K562 (cell line): ENCODE measurements around the gene RNF207. TPM values are rescaled to one million over a fixed set of nuclear protein-coding genes. Genes with fewer than 3 reads are reported as not detected.

ENCODE experiments used
- ATAC-seq: fragments of 200-7000 bp; cut with Tn5 transposase; 3 replicates; pipeline ENCODE4 v1.9.1; 2020; ENCODE audit warnings: moderate library complexity
- BruUV-seq: library from RNA; stranded (reverse); fragments of 400-500 nt; replicated peaks from 2 replicates; lab custom pipeline; 2021; lab: Mats Ljungman, UMichigan
- CTCF ChIA-PET: fragments of 300-600 bp; formaldehyde crosslinking; extraction: SDS; loops from one replicate; lab custom pipeline; 2021; ENCODE audit warnings: low intra/inter-chr PET ratio; lab: Yijun Ruan, JAX
- POLR2A ChIA-PET: fragments of 300-600, 350-650 bp; sonication (Branson Sonifier 250); formaldehyde crosslinking; extraction: SDS; loops from one replicate; lab custom pipeline; 2021; ENCODE audit warnings: antibody characterized with exemption, inconsistent platforms; lab: Yijun Ruan, JAX
- DNase-seq, 4 experiments: peaks; one replicate each; pipeline versions ENCODE4 v3.0.0 to v3.0.0-alpha.2; 2011 to 2018; ENCODE audit warnings: low spot score in 3 of 4, mixed read lengths in 3 of 4; ENCODE audit errors: extremely low read depth in 1 of 4
- FAIRE-seq: peaks from 2 replicates; lab custom pipeline; 2011; peaks lifted over from hg19 to GRCh38; lab: Jason Lieb, UNC
- H2AFZ ChIP-seq: 2 replicates; pipeline ENCODE4 v1.6.0; 2011; ENCODE audit warnings: low read depth, low read length, control low read depth, inconsistent platforms
- H3K27ac ChIP-seq: fragments of 200-600 bp; 3 replicates; pipeline ENCODE4 v1.8.0; 2011; ENCODE audit warnings: low read depth, mild to moderate bottlenecking, control low read depth, inconsistent platforms, low read length, moderate library complexity, mixed read lengths; ENCODE audit errors: extremely low read depth
- H3K27me3 ChIP-seq, 2 experiments: fragments of 300-600 bp in 1 of 2; 2 replicates in 1 of 2; 3 replicates in 1 of 2; pipeline versions ENCODE4 v1.6.0 to v1.8.0; 2011; ENCODE audit warnings: inconsistent platforms in 2 of 2, low read length in 2 of 2, mild to moderate bottlenecking in 1 of 2, mixed read lengths in 1 of 2, moderate library complexity in 1 of 2; ENCODE audit not compliant: control insufficient read depth in 2 of 2, insufficient read depth in 2 of 2
- H3K36me3 ChIP-seq: fragments of 300-600 bp; 3 replicates; pipeline ENCODE4 v1.8.0; 2011; ENCODE audit warnings: mild to moderate bottlenecking, low read length, inconsistent platforms; ENCODE audit not compliant: control insufficient read depth, insufficient read depth
- H3K4me1 ChIP-seq, 2 experiments: fragments of 200-600 bp in 1 of 2; replicated peaks in 1 of 2; 2 replicates in 1 of 2; 3 replicates in 1 of 2; pipeline versions ENCODE4 v1.5.1 to v1.8.0; 2011; ENCODE audit warnings: inconsistent platforms in 2 of 2, low read length in 2 of 2, mild to moderate bottlenecking in 1 of 2, mixed read lengths in 1 of 2, moderate library complexity in 1 of 2; ENCODE audit not compliant: control insufficient read depth in 2 of 2, insufficient read depth in 2 of 2
- H3K4me2 ChIP-seq: 2 replicates; pipeline ENCODE4 v1.6.1; 2011; ENCODE audit warnings: low read length, control low read depth, inconsistent platforms, mixed read lengths; ENCODE audit not compliant: insufficient read depth
- H3K4me3 ChIP-seq: fragments of 200-600 bp; sonication (generic), shearing (Covaris generic); 2 replicates; pipeline ENCODE4 v1.5.1; 2016; ENCODE audit warnings: control low read depth, inconsistent platforms
- H3K79me2 ChIP-seq: fragments of 200-600 bp; 3 replicates; pipeline ENCODE4 v1.8.0; 2011; ENCODE audit warnings: low read length, inconsistent platforms; ENCODE audit not compliant: control insufficient read depth, insufficient read depth
- H3K9ac ChIP-seq, 2 experiments: 2 replicates each; pipeline versions ENCODE4 v1.6.0 to v1.6.1; 2011; ENCODE audit warnings: low read depth in 2 of 2, low read length in 2 of 2, control low read depth in 1 of 2, inconsistent platforms in 1 of 2, mild to moderate bottlenecking in 1 of 2, mixed read lengths in 1 of 2; ENCODE audit not compliant: insufficient read depth in 1 of 2
- H3K9me1 ChIP-seq: one replicate; pipeline ENCODE4 v1.6.0; 2011; ENCODE audit warnings: inconsistent platforms, mild to moderate bottlenecking, low read length, moderate library complexity; ENCODE audit not compliant: control insufficient read depth, insufficient read depth
- H3K9me3 ChIP-seq: replicated peaks from 2 replicates; pipeline ENCODE4 v1.5.1; 2011; ENCODE audit warnings: low read depth, low read length, inconsistent platforms; ENCODE audit not compliant: control insufficient read depth, insufficient read depth
- H4K20me1 ChIP-seq: replicated peaks from 2 replicates; pipeline ENCODE4 v1.6.1; 2011; ENCODE audit warnings: low read length, inconsistent platforms, mixed read lengths; ENCODE audit not compliant: control insufficient read depth, insufficient read depth
- JUND ChIP-seq, 2 experiments: IDR thresholded peaks; 2 replicates in 1 of 2; 3 replicates in 1 of 2; pipeline ENCODE4 v1.6.1; 2011; ENCODE audit warnings: borderline replicate concordance in 2 of 2, low read depth in 2 of 2, low read length in 2 of 2, improper control_type of control experiment in 1 of 2, missing biosample characterization in 1 of 2, missing genetic modification characterization in 1 of 2, missing genetic modification reagents in 1 of 2
- L3MBTL2 ChIP-seq: fragments of 450-650 bp; IDR thresholded peaks from 2 replicates; pipeline ENCODE4 v1.6.1; 2016; ENCODE audit warnings: mild to moderate bottlenecking, moderate library complexity
- NFYB ChIP-seq: IDR thresholded peaks from 2 replicates; pipeline ENCODE4 v1.6.1; 2011; ENCODE audit warnings: mild to moderate bottlenecking, moderate library complexity; ENCODE audit not compliant: insufficient read length; ENCODE audit errors: extremely low read depth
- PHF21A ChIP-seq: fragments of 450-650 bp; IDR thresholded peaks from 2 replicates; pipeline ENCODE4 v1.6.1; 2017; ENCODE audit warnings: low read depth, borderline replicate concordance
- SP1 ChIP-seq: sonication (generic); formaldehyde crosslinking; IDR thresholded peaks from 2 replicates; pipeline ENCODE4 v1.8.1; 2022; ENCODE audit warnings: mild to moderate bottlenecking, missing genetic modification reagents
- TFAM ChIP-seq: fragments of 250-450 bp; sonication (Bioruptor Pico); conservative IDR thresholded peaks from 2 replicates; pipeline ENCODE4 v1.5.0; 2021; ENCODE audit warnings: mild to moderate bottlenecking, moderate library complexity
- TOE1 ChIP-seq, 2 experiments: fragments of 450-650 bp in 1 of 2; sonication (generic) in 1 of 2; formaldehyde crosslinking in 1 of 2; IDR thresholded peaks; 2 replicates each; pipeline versions ENCODE4 v1.7.1 to v1.8.0; 2016 to 2022; ENCODE audit warnings: borderline replicate concordance in 2 of 2, mild to moderate bottlenecking in 2 of 2, antibody characterized with exemption in 1 of 2, inconsistent platforms in 1 of 2, low read depth in 1 of 2, missing genetic modification reagents in 1 of 2, moderate library complexity in 1 of 2
- WGBS: fragments of 100-300 bp; shearing (Covaris generic); methylation state at CpG from one replicate; pipeline ENCODE4 v1.1.6; 2016; ENCODE audit warnings: low coverage, mixed read lengths; ENCODE audit not compliant: insufficient coverage; ENCODE audit errors: missing lambda C conversion rate; 5-methylcytosine and 5-hydroxymethylcytosine counted together
- in situ Hi-C: fragments of 300-500 bp; cut with MboI; formaldehyde crosslinking; loops from 4 replicates; pipeline ENCODE4 v1.15.0; 2018; ENCODE audit warnings: inconsistent platforms, mixed read lengths
- intact Hi-C: fragments of 100-400 bp; cut with micrococcal nuclease; formaldehyde crosslinking; loops from 2 replicates; pipeline ENCODE4 v1.14.2; 2022
- polyA plus RNA-seq, 8 experiments: library from polyadenylated mRNA; depleted of rRNA in 4 of 8; stranded (reverse) in 5 of 8; unstranded in 3 of 8; fragments of >200 nt; fragmentation: Nextera tagmentation in 2 of 8; fragmentation: Illumina TruSeq in 1 of 8; extraction: Ambion mirVana in 2 of 8; extraction: Trizol in 1 of 8; gene quantifications; 2 replicates each; pipeline versions ENCODE4 v1.2.1 to v1.2.3, GENCODE V29; 2011 to 2014; ENCODE audit warnings: inconsistent platforms in 1 of 8, missing spikeins in 1 of 8
- total RNA-seq, 7 experiments: library from RNA; depleted of rRNA in 6 of 7; stranded (reverse); fragments of >200 nt in 6 of 7; fragmentation: Illumina TruSeq in 2 of 7; extraction: Trizol in 2 of 7; gene quantifications; 2 replicates each; pipeline versions ENCODE4 v1.2.1 to v1.2.3, GENCODE V29; 2011 to 2021; ENCODE audit warnings: low replicate concordance in 1 of 7
- TF ChIP-seq, protein P1 (sequence below): fragments of 250-450 bp; sonication (Bioruptor Pico); IDR thresholded peaks from 2 replicates; pipeline ENCODE4 v1.8.0; 2022; ENCODE audit warnings: inconsistent platforms
- TF ChIP-seq, protein P2 (sequence below), 3 experiments: fragments of 200-800 bp in 1 of 3; sonication (Bioruptor generic) in 1 of 3; sonication (generic) in 1 of 3; formaldehyde crosslinking in 1 of 3; IDR thresholded peaks; 2 replicates each; pipeline versions ENCODE4 v1.6.1 to v1.8.0; 2016 to 2022; ENCODE audit warnings: mild to moderate bottlenecking in 2 of 3, missing compliant biosample characterization in 2 of 3, missing genetic modification characterization in 2 of 3, missing genetic modification reagents in 1 of 3
- TF ChIP-seq, protein P3 (sequence below), 3 experiments: fragments of 200-800 bp in 1 of 3; fragments of 250-450 bp in 1 of 3; fragments of 450-650 bp in 1 of 3; sonication (Bioruptor Pico) in 1 of 3; sonication (Bioruptor generic) in 1 of 3; formaldehyde crosslinking in 1 of 3; IDR thresholded peaks; 2 replicates each; pipeline versions ENCODE4 v1.6.1 to v1.8.0; 2016 to 2022; ENCODE audit warnings: mild to moderate bottlenecking in 2 of 3, missing genetic modification characterization in 2 of 3, missing compliant biosample characterization in 1 of 3, moderate library complexity in 1 of 3

Gene RNF207
- total and polyA plus RNA-seq, 9 of the 15 experiments (the other 6 are each of a cell fraction or from before 2014, with no cell fraction given) = 2.7 to 30.6 (median 12.9) TPM

DNA sequence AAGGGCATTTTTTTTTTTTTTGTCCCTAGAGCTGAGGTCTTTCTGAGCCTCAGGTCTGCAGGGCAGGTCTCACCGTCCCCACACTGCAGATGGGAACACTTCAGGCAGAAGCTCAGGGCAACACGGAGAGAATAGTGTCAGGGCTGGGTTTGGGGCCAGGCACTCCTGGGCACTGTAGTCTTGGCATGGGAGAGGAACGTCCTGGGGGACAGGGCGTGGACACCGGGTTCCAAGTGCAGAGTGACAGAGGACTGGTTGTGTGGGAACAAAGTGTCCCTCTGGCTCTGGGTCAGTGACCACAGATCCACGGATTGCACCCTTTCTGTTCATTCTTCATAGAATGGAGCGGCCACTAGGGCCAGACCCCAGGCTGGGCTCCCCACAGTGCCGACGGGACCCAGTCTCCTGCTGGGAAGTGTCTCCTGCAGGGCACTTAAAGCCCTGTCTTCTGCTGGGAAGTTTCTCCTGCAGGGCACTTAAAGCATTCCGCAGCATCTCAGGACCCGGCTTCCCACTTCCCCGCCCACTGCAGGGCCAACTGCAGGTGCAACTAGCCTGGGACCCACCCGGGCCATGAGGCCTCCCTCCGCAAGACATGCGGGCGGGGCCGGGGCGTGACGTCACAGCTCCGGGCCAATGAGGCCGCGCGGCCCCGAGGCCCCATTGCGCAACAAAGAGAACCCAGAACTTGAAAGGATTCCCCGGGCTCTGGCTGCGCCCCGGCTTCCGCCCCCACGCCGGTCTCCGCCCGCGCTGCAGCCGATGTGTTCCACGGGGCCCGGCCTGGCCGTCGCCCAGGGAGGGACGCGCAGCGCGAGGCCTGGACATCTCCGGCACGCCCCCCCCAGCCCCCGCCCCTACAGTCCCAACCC, 53.8 kb downstream of the RNF207 start:
- peak overlapping the region; percentile 55 for H2AFZ ChIP-seq
- peak overlapping the region; percentile 46 for H3K4me2 ChIP-seq
- in situ Hi-C loops = loop anchor here (25.0 kb wide), 1 partner anchor 953 kb away; no protein-coding TSS in a partner anchor
- ChIA-PET POLR2A (interaction anchor here (0.6 kb wide), 1 partner anchor 48 kb away, joined by 3 read pairs; no protein-coding TSS in a partner anchor), CTCF (no interaction called here)
- ATAC-seq (peak; percentile 76), FAIRE-seq (peak; percentile 87), DNase-seq (peak; percentile 90 to 97 (median 94))
- intact Hi-C loops = no loop called here
- H3K79me2 ChIP-seq = no peaks in the 10 kb centered on the region
- H3K4me1 ChIP-seq = peaks cover 0 to 62% of the 10 kb centered on the region in 2 experiments; a peak in 3 of 5 replicates
- peak overlapping the region in 1 of 2 experiments; percentile 82; a peak in 2 of 4 replicates for H3K9ac ChIP-seq
- H3K36me3 ChIP-seq = no peaks in the 10 kb centered on the region; the same call in 1 of the 3 replicates
- no TSS peak for BruUV-seq
- peak overlapping the region; percentile 50 for H3K4me3 ChIP-seq
- 4% methylated on average over 34 of the region's 46 CpGs for WGBS
- H3K27ac ChIP-seq = no peak overlapping the region
- no peaks in the 10 kb centered on the region for H3K9me3 ChIP-seq
- peaks cover 0 to 17% of the 10 kb centered on the region in 2 experiments; a peak in 2 of 5 replicates for H3K27me3 ChIP-seq
- H3K9me1 ChIP-seq = no peaks in the 10 kb centered on the region
- H4K20me1 ChIP-seq = peaks cover 28% of the 10 kb centered on the region
- TF ChIP-seq, protein P1, sequence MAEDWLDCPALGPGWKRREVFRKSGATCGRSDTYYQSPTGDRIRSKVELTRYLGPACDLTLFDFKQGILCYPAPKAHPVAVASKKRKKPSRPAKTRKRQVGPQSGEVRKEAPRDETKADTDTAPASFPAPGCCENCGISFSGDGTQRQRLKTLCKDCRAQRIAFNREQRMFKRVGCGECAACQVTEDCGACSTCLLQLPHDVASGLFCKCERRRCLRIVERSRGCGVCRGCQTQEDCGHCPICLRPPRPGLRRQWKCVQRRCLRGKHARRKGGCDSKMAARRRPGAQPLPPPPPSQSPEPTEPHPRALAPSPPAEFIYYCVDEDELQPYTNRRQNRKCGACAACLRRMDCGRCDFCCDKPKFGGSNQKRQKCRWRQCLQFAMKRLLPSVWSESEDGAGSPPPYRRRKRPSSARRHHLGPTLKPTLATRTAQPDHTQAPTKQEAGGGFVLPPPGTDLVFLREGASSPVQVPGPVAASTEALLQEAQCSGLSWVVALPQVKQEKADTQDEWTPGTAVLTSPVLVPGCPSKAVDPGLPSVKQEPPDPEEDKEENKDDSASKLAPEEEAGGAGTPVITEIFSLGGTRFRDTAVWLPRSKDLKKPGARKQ (CRISPR knock-in tag) = no peak
- TF ChIP-seq NFYB = peak; percentile 79
- TF ChIP-seq L3MBTL2 = peak; percentile 48
- no peak for TF ChIP-seq TOE1 (IDR thresholded peaks at IDR 0.05; ENCODE audit: borderline replicate concordance)
- TF ChIP-seq TOE1 (CRISPR knock-in tag; IDR thresholded peaks at IDR 0.05; ENCODE audit: borderline replicate concordance, low read depth) = no peak
- TF ChIP-seq, protein P2, sequence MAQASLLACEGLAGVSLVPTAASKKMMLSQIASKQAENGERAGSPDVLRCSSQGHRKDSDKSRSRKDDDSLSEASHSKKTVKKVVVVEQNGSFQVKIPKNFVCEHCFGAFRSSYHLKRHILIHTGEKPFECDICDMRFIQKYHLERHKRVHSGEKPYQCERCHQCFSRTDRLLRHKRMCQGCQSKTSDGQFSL (CRISPR knock-in tag; IDR thresholded peaks at IDR 0.05) = peak; percentile 84
- TF ChIP-seq, protein P2 (tag; IDR thresholded peaks at IDR 0.05) = no peak
- TF ChIP-seq PHF21A = 0 out of 2 replicates have a peak, but pooled peaks have one; percentile 50
- peak; percentile 56 for TF ChIP-seq JUND (IDR thresholded peaks at IDR 0.05; ENCODE audit: borderline replicate concordance, low read depth, low read length)
- no peak for TF ChIP-seq JUND (tag; IDR thresholded peaks at IDR 0.05; ENCODE audit: borderline replicate concordance, low read depth, low read length)
- TF ChIP-seq, protein P3, sequence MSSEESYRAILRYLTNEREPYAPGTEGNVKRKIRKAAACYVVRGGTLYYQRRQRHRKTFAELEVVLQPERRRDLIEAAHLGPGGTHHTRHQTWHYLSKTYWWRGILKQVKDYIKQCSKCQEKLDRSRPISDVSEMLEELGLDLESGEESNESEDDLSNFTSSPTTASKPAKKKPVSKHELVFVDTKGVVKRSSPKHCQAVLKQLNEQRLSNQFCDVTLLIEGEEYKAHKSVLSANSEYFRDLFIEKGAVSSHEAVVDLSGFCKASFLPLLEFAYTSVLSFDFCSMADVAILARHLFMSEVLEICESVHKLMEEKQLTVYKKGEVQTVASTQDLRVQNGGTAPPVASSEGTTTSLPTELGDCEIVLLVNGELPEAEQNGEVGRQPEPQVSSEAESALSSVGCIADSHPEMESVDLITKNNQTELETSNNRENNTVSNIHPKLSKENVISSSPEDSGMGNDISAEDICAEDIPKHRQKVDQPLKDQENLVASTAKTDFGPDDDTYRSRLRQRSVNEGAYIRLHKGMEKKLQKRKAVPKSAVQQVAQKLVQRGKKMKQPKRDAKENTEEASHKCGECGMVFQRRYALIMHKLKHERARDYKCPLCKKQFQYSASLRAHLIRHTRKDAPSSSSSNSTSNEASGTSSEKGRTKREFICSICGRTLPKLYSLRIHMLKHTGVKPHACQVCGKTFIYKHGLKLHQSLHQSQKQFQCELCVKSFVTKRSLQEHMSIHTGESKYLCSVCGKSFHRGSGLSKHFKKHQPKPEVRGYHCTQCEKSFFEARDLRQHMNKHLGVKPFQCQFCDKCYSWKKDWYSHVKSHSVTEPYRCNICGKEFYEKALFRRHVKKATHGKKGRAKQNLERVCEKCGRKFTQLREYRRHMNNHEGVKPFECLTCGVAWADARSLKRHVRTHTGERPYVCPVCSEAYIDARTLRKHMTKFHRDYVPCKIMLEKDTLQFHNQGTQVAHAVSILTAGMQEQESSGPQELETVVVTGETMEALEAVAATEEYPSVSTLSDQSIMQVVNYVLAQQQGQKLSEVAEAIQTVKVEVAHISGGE (CRISPR knock-in tag; IDR thresholded peaks at IDR 0.05) = no peak
- TF ChIP-seq TFAM (CRISPR knock-in tag) = no peak
- peak; percentile 53; the same call in 1 of the 2 replicates for TF ChIP-seq SP1 (CRISPR knock-in tag)
